RWPE2 (cell line): ENCODE results near the gene FMNL2.

Source experiments
- ATAC-seq: fragments of 200-7000 bp; cut with Tn5 transposase; 3 replicates; pipeline ENCODE4 v1.9.1; 2021; ENCODE audit warnings: low read depth
- DNase-seq: peaks from one replicate; pipeline ENCODE4 v3.0.0-alpha.2; 2020; ENCODE audit warnings: low spot score
- H3K27ac ChIP-seq: fragments of 450-650 bp; 2 replicates; pipeline ENCODE4 v1.5.1; 2017; ENCODE audit warnings: mild to moderate bottlenecking; ENCODE audit not compliant: poor library complexity, severe bottlenecking
- H3K27me3 ChIP-seq: fragments of 250-450 bp; sonication (Bioruptor Pico); 2 replicates; pipeline ENCODE4 v1.5.1; 2021; ENCODE audit warnings: mild to moderate bottlenecking, moderate library complexity; ENCODE audit not compliant: insufficient read depth, poor library complexity, severe bottlenecking
- H3K36me3 ChIP-seq: fragments of 250-450 bp; sonication (Bioruptor Pico); 2 replicates; pipeline ENCODE4 v1.5.1; 2020; ENCODE audit warnings: low read depth, mild to moderate bottlenecking, moderate library complexity
- H3K4me1 ChIP-seq: fragments of 250-450 bp; sonication (Bioruptor Pico); 2 replicates; pipeline ENCODE4 v1.5.1; 2021; ENCODE audit warnings: mild to moderate bottlenecking, moderate library complexity; ENCODE audit not compliant: insufficient read depth, poor library complexity, severe bottlenecking
- H3K4me3 ChIP-seq: fragments of 250-450 bp; sonication (Bioruptor Pico); 2 replicates; pipeline ENCODE4 v1.5.1; 2021; ENCODE audit warnings: mild to moderate bottlenecking, moderate library complexity; ENCODE audit not compliant: severe bottlenecking
- H3K9me3 ChIP-seq: fragments of 250-450 bp; sonication (Bioruptor Pico); 2 replicates; pipeline ENCODE4 v1.5.1; 2021; ENCODE audit warnings: mild to moderate bottlenecking, moderate library complexity; ENCODE audit not compliant: severe bottlenecking
- TF ChIP-seq, protein P1 (sequence below): fragments of 450-650 bp; IDR thresholded peaks from one replicate; pipeline ENCODE4 v1.5.1; 2017; ENCODE audit warnings: mild to moderate bottlenecking, moderate library complexity; ENCODE audit not compliant: poor library complexity, severe bottlenecking

The FMNL2 gene

DNA sequence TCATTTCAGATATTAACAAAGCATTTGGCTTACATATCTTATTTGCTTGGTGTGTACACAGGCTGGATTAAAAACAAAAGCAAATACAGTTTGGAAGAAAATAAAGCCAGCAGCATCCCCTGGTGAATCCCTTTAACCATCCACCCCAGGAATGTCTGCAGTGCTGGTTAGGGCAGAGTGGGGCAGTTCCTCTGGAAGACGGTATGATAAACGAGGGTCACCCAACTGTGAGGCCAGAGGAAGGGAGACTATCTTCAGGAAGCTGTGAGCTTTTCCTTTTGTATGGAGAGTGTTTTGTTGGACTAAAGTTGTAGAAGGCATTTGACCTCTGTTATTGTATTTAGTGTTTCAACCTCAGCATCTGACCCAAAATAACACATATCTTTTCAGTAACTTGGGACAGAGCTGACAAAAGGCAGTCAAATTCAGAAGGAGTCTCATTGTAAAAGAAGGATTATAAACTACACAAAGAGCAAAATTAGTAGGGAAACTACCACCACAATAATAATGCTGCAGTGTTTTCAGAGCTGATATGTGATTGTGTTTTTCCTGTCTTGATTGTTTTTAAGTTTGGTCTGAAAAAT lies 159.1 kb downstream of the FMNL2 start:
- TF ChIP-seq, protein P1, sequence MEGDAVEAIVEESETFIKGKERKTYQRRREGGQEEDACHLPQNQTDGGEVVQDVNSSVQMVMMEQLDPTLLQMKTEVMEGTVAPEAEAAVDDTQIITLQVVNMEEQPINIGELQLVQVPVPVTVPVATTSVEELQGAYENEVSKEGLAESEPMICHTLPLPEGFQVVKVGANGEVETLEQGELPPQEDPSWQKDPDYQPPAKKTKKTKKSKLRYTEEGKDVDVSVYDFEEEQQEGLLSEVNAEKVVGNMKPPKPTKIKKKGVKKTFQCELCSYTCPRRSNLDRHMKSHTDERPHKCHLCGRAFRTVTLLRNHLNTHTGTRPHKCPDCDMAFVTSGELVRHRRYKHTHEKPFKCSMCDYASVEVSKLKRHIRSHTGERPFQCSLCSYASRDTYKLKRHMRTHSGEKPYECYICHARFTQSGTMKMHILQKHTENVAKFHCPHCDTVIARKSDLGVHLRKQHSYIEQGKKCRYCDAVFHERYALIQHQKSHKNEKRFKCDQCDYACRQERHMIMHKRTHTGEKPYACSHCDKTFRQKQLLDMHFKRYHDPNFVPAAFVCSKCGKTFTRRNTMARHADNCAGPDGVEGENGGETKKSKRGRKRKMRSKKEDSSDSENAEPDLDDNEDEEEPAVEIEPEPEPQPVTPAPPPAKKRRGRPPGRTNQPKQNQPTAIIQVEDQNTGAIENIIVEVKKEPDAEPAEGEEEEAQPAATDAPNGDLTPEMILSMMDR, result no peak
- H3K9me3 ChIP-seq, result peaks cover 4% of the 10 kb centered on the region
- peaks cover 18% of the 10 kb centered on the region for H3K4me1 ChIP-seq
- no peaks in the 10 kb centered on the region for H3K36me3 ChIP-seq
- DNase-seq (no peak), ATAC-seq (no peak)
- no peaks in the 10 kb centered on the region for H3K27me3 ChIP-seq
- H3K4me3 ChIP-seq, result no peak overlapping the region
- H3K27ac ChIP-seq, result no peak overlapping the region

DNA sequence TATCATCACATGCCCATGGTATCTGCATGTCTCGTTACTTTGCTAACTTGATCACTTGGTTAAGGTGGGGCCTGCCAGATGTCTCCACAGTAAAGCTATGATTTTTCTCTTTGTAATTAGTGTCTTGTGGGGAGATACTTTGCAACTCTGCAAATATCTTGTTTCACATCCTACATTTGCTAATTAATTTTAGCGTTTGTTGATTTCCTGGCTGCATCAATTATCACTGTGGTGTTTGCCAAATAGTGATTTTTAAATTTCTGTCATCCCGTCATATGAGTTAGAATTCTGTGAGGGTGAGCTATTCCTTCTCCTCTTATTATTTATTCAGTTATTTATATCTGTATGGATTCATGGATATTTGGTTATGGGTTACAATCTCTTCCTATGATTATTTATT lies 161.4 kb downstream of the FMNL2 start:
- H3K27me3 ChIP-seq, result no peaks in the 10 kb centered on the region
- ATAC-seq, result no peak
- peaks cover 18% of the 10 kb centered on the region for H3K4me1 ChIP-seq
- no peak overlapping the region for H3K4me3 ChIP-seq
- TF ChIP-seq, protein P1, result no peak
- DNase-seq, result no peak
- H3K27ac ChIP-seq, result no peak overlapping the region
- no peaks in the 10 kb centered on the region for H3K36me3 ChIP-seq
- peaks cover 4% of the 10 kb centered on the region for H3K9me3 ChIP-seq

DNA sequence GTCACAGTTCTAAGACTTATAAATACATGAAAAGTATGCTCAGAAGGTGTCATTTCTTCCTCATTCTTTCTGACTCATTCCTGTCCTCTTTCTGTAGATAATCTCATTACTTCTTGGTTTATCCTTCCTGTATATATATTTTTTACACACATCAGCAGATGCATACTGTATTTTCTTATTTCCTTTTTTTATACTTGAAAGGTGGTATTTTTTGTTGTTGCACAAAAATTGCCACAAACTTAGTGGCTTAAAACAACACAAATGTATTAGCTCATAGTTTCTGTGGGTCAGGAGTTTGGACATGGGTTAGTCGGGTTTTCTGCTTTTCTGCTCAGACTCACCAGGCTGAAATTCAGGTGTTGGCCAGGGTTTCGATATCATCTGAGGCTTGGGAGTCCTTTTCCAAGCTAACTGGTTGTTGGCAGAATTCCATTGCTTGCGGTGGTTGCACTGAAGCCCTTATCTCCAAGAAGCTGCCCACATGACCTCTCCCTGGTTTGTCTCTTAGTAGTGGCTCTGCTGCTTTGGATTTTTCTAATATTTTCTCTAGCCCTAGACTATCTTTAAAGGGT lies 162.6 kb downstream of the FMNL2 start:
- ATAC-seq (peak; percentile 31; the same call in 2 of the 3 replicates), DNase-seq (no peak)
- Histone ChIP-seq H3K27me3 (no peaks in the 10 kb centered on the region), H3K27ac (peak overlapping the region; percentile 26), H3K4me3 (no peak overlapping the region), H3K4me1 (peaks cover 18% of the 10 kb centered on the region), H3K9me3 (peaks cover 4% of the 10 kb centered on the region), H3K36me3 (no peaks in the 10 kb centered on the region)
- TF ChIP-seq, protein P1, result no peak

DNA sequence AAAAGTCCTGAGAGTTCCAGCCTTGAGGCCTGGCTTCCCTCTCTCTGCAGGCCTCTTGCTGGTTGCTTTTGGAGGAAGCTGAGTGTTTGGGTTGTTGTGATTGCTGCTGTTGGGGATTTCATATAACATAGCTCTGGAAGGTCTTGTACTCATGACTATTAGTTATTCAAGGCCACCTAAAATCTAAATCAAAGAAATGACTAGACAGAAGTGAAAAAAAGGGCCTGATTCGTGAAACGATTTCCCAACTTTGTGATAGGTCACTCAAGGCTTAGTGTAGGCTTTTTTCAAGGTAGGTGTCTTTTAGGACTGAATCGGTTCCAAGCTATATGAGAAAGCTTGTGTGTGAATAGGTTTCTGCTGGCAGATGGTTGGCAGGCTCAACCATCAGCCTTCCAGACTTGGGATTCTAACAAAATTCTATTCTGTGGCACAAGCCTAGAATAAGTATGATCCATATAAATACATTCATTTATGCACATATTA lies 164.4 kb downstream of the FMNL2 start:
- ATAC-seq, result no peak
- Histone ChIP-seq H3K27ac (peak overlapping the region; percentile 2), H3K4me1 (peaks cover 15% of the 10 kb centered on the region), H3K36me3 (no peaks in the 10 kb centered on the region), H3K4me3 (no peak overlapping the region), H3K9me3 (peaks cover 4% of the 10 kb centered on the region), H3K27me3 (no peaks in the 10 kb centered on the region)
- no peak for DNase-seq
- TF ChIP-seq, protein P1, result no peak
